Activated B cell treated with CpG ODN at 0.5 μM for 24 hours (primary cell): Measurements from ENCODE around the gene GTPBP3. TPM values are rescaled to one million over a fixed set of nuclear protein-coding genes. Genes with fewer than 3 reads are reported as not detected.
A peak's percentile ranks its signal among the peaks of the same experiment; 100 is the strongest.

Experiments used
- ATAC-seq: fragments of 200-7000 bp; cut with Tn5 transposase; one replicate; pipeline ENCODE4 v1.10.0; 2021; ENCODE audit warnings: low read depth, mild to moderate bottlenecking, moderate library complexity
- CTCF ChIA-PET: fragments of 350-600 bp; sonication (Branson Sonifier 250); formaldehyde crosslinking; loops from one replicate; lab custom pipeline; 2021; ENCODE audit warnings: antibody characterized with exemption; lab: Charles Lee
- POLR2A ChIA-PET: fragments of 350-600 bp; sonication (Branson Sonifier 250); formaldehyde crosslinking; loops from one replicate; lab custom pipeline; 2021; ENCODE audit warnings: antibody characterized with exemption; lab: Charles Lee
- DNase-seq: peaks from one replicate; pipeline ENCODE4 v3.0.0; 2022
- H3K27ac Mint-ChIP-seq: one replicate; pipeline ENCODE4 v1.8.0; 2020; ENCODE audit warnings: mixed read lengths
- H3K27me3 Mint-ChIP-seq: one replicate; pipeline ENCODE4 v1.8.0; 2021; ENCODE audit warnings: mixed read lengths
- H3K36me3 Mint-ChIP-seq: one replicate; pipeline ENCODE4 v1.8.0; 2021; ENCODE audit warnings: low read depth, mixed read lengths
- H3K4me1 Mint-ChIP-seq: one replicate; pipeline ENCODE4 v1.8.0; 2021; ENCODE audit warnings: mixed read lengths
- H3K4me3 Mint-ChIP-seq: one replicate; pipeline ENCODE4 v1.8.0; 2020; ENCODE audit warnings: mild to moderate bottlenecking, mixed read lengths
- H3K9me3 Mint-ChIP-seq: one replicate; pipeline ENCODE4 v1.8.0; 2020; ENCODE audit warnings: mixed read lengths
- intact Hi-C: fragments of 100-400 bp; cut with micrococcal nuclease; formaldehyde crosslinking; loops from one replicate; pipeline ENCODE4 v1.15.1; 2024
- total RNA-seq: library from RNA; stranded (reverse); gene quantifications from 2 replicates; pipeline ENCODE4 v1.2.3, GENCODE V29; 2022
- TF ChIP-seq, protein P1 (sequence below): fragments of 200-600 bp; IDR thresholded peaks from one replicate; pipeline ENCODE4 v1.8.0; 2022; ENCODE audit warnings: antibody characterized with exemption, mild to moderate bottlenecking

The GTPBP3 gene
- total RNA-seq, 1 donor from 2014 or later, result 40.2 TPM

DNA sequence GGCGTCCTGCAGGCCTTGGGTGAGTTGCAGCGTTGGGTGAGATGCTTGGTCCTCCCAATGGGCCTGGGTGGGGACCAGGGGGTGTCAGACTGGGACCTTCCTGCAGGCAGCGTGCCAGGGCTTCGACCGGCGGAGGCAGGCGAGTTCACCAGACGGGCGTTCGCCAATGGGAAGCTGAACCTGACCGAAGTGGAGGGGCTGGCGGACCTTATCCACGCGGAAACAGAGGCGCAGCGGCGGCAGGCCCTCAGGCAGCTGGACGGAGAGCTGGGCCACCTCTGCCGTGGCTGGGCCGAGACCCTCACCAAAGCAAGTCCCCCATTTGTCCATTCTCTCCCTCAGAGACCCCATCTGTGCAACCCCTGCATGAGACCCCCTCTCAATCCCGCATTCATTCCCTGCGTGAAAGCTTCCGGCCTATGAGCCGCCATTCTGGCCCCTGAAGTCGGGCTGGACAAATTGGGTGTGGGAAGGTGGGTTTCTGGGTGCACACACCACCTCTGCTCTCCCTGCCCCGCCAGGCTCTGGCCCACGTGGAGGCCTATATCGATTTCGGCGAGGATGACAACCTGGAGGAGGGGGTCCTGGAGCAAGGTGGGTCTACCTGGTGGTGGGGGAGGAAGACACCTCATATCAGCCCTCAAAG is 1.2 kb downstream of the GTPBP3 start:
- Mint-ChIP-seq H3K27ac (peak overlapping the region; percentile 89), H3K4me1 (peaks cover 35% of the 10 kb centered on the region), H3K27me3 (no peaks in the 10 kb centered on the region), H3K4me3 (peak overlapping the region; percentile 90), H3K36me3 (peaks cover 24% of the 10 kb centered on the region), H3K9me3 (no peaks in the 10 kb centered on the region)
- TF ChIP-seq, protein P1, sequence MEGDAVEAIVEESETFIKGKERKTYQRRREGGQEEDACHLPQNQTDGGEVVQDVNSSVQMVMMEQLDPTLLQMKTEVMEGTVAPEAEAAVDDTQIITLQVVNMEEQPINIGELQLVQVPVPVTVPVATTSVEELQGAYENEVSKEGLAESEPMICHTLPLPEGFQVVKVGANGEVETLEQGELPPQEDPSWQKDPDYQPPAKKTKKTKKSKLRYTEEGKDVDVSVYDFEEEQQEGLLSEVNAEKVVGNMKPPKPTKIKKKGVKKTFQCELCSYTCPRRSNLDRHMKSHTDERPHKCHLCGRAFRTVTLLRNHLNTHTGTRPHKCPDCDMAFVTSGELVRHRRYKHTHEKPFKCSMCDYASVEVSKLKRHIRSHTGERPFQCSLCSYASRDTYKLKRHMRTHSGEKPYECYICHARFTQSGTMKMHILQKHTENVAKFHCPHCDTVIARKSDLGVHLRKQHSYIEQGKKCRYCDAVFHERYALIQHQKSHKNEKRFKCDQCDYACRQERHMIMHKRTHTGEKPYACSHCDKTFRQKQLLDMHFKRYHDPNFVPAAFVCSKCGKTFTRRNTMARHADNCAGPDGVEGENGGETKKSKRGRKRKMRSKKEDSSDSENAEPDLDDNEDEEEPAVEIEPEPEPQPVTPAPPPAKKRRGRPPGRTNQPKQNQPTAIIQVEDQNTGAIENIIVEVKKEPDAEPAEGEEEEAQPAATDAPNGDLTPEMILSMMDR, result no peak
- intact Hi-C loops, result loop anchor here (10.0 kb wide), 1 partner anchor 416 kb away; the partner anchor contains the start of gene FCHO1
- ChIA-PET POLR2A (interaction anchor here (0.6 kb wide), 2 partner anchors 11 to 32 kb away, joined by 3 read pairs; no protein-coding TSS in a partner anchor), CTCF (interaction anchor here (1.0 kb wide), 1 partner anchor 48 kb away, joined by 3 read pairs; no protein-coding TSS in a partner anchor)
- DNase-seq, result no peak
- no peak for ATAC-seq

DNA sequence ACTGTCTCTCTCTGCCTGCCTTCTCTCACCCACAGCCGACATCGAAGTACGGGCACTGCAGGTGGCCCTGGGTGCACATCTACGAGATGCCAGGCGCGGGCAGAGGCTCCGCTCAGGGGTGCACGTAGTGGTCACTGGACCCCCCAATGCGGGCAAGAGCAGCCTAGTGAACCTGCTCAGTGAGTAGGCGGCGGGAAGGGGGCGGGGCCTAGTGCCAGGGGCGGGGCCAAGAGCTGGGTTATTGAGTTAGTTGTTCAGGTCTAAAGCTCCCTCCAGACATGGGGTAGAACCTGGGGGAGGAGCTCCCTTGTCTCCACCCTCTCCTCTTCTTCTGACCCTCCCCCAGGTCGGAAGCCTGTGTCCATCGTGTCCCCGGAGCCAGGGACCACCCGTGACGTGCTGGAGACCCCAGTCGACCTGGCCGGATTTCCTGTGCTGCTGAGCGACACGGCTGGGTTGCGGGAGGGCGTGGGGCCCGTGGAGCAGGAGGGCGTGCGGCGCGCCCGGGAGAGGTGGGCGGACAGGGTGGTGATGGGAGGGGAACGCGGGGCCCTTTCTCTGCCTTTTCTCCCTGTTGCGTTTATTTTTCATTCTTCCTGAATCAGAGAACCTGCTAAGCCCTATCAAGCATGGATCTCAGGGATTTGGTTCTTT is 1.9 kb downstream of the GTPBP3 start:
- Mint-ChIP-seq H3K4me1 (peaks cover 30% of the 10 kb centered on the region), H3K36me3 (peaks cover 24% of the 10 kb centered on the region), H3K9me3 (no peaks in the 10 kb centered on the region), H3K27ac (no peak overlapping the region), H3K4me3 (peak overlapping the region; percentile 90), H3K27me3 (no peaks in the 10 kb centered on the region)
- DNase-seq (no peak), ATAC-seq (no peak)
- ChIA-PET POLR2A (interaction anchor here (0.6 kb wide), 2 partner anchors 12 to 33 kb away, joined by 3 read pairs; no protein-coding TSS in a partner anchor), CTCF (interaction anchor here (1.0 kb wide), 1 partner anchor 47 kb away, joined by 3 read pairs; no protein-coding TSS in a partner anchor)
- TF ChIP-seq, protein P1, result no peak
- intact Hi-C loops, result loop anchor here (10.0 kb wide), 1 partner anchor 416 kb away; the partner anchor contains the start of gene FCHO1

DNA sequence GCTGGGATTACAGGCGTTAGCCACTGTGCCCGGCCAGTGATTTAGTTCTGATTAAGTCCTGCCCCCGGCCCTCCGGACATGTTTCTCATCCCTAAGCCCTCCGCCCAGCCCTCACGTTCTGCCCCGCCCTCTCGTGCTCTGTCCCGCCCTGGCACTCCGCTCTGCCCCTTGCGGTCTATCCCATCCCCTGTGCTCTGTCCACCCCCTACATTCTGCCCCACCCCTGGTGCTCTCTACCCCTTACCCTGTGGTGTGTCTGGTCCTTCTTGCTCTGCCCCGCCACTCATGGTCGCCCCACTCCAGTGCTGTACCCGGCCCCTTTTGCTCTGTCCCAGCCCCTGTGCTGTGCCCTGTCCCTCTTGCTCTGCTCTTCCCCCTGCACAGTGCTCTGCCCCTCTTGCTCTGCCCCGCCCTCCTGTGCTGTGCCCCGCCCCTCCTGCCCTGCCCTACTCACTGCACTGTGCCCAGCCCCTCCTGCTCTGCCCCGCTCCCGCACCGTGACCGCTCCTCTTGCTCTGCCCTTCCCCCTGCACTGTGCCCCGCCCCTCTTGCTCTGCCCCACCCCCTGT is 3.0 kb downstream of the GTPBP3 start:
- H3K4me1 Mint-ChIP-seq, result peaks cover 22% of the 10 kb centered on the region
- TF ChIP-seq, protein P1, result no peak
- no peak for DNase-seq
- intact Hi-C loops, result no loop called here
- no peaks in the 10 kb centered on the region for H3K9me3 Mint-ChIP-seq
- no peak overlapping the region for H3K27ac Mint-ChIP-seq
- H3K4me3 Mint-ChIP-seq, result no peak overlapping the region
- ChIA-PET CTCF (no interaction called here), POLR2A (no interaction called here)
- H3K36me3 Mint-ChIP-seq, result peaks cover 24% of the 10 kb centered on the region
- H3K27me3 Mint-ChIP-seq, result no peaks in the 10 kb centered on the region
- ATAC-seq, result no peak

DNA sequence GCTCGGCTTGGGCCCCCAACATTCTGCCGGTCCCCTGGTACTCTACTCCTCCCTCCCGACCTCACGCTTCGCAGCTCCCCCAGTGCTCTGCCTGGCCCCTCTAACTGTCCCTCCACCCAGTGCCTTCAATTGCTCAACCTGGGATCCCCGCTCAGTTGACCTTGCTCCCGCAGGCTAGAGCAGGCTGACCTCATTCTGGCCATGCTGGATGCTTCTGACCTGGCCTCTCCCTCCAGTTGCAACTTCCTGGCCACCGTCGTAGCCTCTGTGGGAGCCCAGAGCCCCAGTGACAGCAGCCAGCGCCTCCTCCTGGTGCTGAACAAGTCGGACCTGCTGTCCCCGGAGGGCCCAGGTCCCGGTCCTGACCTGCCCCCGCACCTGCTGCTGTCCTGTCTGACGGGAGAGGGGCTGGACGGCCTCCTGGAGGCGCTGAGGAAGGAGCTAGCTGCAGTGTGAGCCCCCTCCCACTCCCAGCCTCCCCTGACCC is 3.6 kb downstream of the GTPBP3 start:
- Mint-ChIP-seq H3K4me3 (no peak overlapping the region), H3K27me3 (no peaks in the 10 kb centered on the region), H3K9me3 (no peaks in the 10 kb centered on the region), H3K36me3 (peaks cover 24% of the 10 kb centered on the region), H3K27ac (no peak overlapping the region), H3K4me1 (peaks cover 21% of the 10 kb centered on the region)
- TF ChIP-seq, protein P1, result no peak
- DNase-seq (no peak), ATAC-seq (no peak)
- POLR2A ChIA-PET, result no interaction called here
- intact Hi-C loops, result no loop called here
- CTCF ChIA-PET, result no interaction called here

DNA sequence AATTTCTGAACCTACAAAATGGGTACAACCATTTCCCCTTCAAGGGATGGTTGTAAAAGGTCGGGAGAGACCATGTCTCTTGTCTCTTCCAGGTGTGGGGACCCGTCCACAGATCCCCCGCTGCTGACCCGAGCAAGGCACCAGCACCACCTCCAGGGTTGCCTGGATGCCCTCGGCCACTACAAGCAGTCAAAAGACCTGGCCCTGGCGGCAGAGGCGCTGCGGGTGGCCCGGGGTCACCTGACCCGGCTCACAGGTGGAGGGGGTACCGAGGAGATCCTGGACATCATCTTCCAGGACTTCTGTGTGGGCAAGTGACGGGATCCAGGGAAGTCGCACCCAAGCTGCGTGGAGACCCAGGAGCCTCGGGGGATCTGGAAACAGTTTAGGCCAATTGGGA is 4.0 kb downstream of the GTPBP3 start:
- intact Hi-C loops, result no loop called here
- POLR2A ChIA-PET, result no interaction called here
- DNase-seq (no peak), ATAC-seq (no peak)
- Mint-ChIP-seq H3K27ac (no peak overlapping the region), H3K27me3 (peaks cover 1% of the 10 kb centered on the region), H3K4me3 (no peak overlapping the region), H3K36me3 (peaks cover 24% of the 10 kb centered on the region), H3K4me1 (peaks cover 24% of the 10 kb centered on the region), H3K9me3 (no peaks in the 10 kb centered on the region)
- TF ChIP-seq, protein P1, result no peak
- CTCF ChIA-PET, result no interaction called here
